Measurements from ENCODE around the gene MAGED2. TPM values are rescaled to one million over a fixed set of nuclear protein-coding genes. Genes with fewer than 3 reads are reported as not detected.

The MAGED2 gene
- total RNA-seq, 1 experiment from 2014 or later: 78.7 TPM

DNA sequence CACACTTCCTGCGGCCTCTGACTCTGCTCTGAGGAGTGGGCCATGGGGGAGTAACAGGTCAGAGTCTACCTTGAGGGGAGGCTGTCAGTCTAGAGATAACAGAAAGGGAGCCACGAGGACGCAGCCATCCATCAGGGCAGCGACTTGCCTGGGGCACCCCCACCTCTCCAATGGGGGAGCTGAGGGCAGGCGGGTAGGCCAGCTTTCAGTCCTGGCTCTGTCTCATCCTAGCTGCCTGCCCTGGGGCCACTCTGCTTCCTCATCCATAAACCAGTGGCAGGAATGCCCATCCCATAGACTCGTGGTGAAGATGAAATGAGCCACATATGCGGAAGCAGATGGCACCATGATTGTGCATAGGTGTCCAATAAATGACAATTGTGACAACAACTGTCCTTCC is 13.2 kb downstream of the MAGED2 start:
- no peak overlapping the region for H3K4me3 Mint-ChIP-seq (ENCODE audit: low read depth, unreplicated experiment)
- H3K9me3 Mint-ChIP-seq (ENCODE audit: low read depth, unreplicated experiment): peaks cover 2% of the 10 kb centered on the region
- intact Hi-C loops (cut with micrococcal nuclease; ENCODE audit: unreplicated experiment): no loop called here
- H3K4me1 Mint-ChIP-seq (ENCODE audit: low read depth, unreplicated experiment): no peaks in the 10 kb centered on the region
- no peak for DNase-seq
- CTCF ChIA-PET: no interaction called here
- peaks cover 6% of the 10 kb centered on the region for H3K36me3 Mint-ChIP-seq (ENCODE audit: insufficient read depth, unreplicated experiment)
- H3K27ac Mint-ChIP-seq (ENCODE audit: unreplicated experiment): no peak overlapping the region
- TF ChIP-seq, protein P1, sequence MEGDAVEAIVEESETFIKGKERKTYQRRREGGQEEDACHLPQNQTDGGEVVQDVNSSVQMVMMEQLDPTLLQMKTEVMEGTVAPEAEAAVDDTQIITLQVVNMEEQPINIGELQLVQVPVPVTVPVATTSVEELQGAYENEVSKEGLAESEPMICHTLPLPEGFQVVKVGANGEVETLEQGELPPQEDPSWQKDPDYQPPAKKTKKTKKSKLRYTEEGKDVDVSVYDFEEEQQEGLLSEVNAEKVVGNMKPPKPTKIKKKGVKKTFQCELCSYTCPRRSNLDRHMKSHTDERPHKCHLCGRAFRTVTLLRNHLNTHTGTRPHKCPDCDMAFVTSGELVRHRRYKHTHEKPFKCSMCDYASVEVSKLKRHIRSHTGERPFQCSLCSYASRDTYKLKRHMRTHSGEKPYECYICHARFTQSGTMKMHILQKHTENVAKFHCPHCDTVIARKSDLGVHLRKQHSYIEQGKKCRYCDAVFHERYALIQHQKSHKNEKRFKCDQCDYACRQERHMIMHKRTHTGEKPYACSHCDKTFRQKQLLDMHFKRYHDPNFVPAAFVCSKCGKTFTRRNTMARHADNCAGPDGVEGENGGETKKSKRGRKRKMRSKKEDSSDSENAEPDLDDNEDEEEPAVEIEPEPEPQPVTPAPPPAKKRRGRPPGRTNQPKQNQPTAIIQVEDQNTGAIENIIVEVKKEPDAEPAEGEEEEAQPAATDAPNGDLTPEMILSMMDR (IDR thresholded peaks at IDR 0.05; ENCODE audit: unreplicated experiment): no peak
- H3K27me3 Mint-ChIP-seq (ENCODE audit: unreplicated experiment): peaks cover 9% of the 10 kb centered on the region
- no TSS peak for BruUV-seq (replicated peaks)

DNA sequence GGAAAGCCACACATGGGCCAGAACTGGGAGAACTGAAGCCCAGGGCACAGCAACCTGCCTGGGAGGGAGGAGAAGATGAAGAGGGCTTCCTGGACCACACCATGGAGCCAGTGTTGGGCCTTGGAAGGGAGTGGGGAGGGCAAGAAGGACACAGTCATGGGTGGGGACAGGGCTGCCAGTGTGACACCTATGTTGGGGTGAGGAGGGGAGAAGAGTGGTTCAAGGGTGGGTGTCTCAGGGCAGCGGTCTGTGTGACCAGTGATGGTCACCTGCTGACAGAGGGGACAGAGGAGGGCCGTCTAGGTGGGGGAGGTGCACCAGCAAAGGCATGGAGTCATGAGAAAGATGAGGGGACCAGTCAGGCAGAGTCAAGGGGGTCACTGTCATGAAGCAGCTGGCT is 13.8 kb downstream of the MAGED2 start:
- Mint-ChIP-seq H3K27ac (ENCODE audit: unreplicated experiment) (no peak overlapping the region), H3K4me3 (ENCODE audit: low read depth, unreplicated experiment) (no peak overlapping the region), H3K4me1 (ENCODE audit: low read depth, unreplicated experiment) (no peaks in the 10 kb centered on the region), H3K27me3 (ENCODE audit: unreplicated experiment) (peaks cover 15% of the 10 kb centered on the region), H3K9me3 (ENCODE audit: low read depth, unreplicated experiment) (peaks cover 2% of the 10 kb centered on the region), H3K36me3 (ENCODE audit: insufficient read depth, unreplicated experiment) (peaks cover 2% of the 10 kb centered on the region)
- intact Hi-C loops (cut with micrococcal nuclease; ENCODE audit: unreplicated experiment): no loop called here
- no TSS peak for BruUV-seq (replicated peaks)
- CTCF ChIA-PET: no interaction called here
- no peak for DNase-seq
- TF ChIP-seq, protein P1 (IDR thresholded peaks at IDR 0.05; ENCODE audit: unreplicated experiment): no peak

DNA sequence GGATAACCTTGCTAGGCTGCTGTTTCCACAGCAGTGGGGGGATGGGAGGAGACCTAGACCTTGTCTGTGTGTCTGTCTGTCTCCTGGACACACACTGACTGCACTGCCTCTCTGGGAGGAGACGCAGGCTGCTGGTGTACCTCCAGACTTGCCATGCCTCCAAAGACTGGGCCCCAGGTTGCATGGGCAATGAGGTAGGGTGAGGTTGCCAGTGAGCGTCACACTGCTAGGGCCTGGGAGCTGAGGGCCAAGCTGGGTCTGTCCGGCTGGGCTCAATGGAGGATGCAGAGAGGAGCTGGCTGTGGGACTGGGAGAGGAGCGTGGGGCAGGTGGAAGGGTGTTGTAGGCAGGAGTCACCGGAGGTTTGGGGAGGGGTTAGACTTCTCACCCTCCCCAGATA is 16.6 kb downstream of the MAGED2 start:
- CTCF ChIA-PET: no interaction called here
- Mint-ChIP-seq H3K4me1 (ENCODE audit: low read depth, unreplicated experiment) (no peaks in the 10 kb centered on the region), H3K27ac (ENCODE audit: unreplicated experiment) (no peak overlapping the region), H3K27me3 (ENCODE audit: unreplicated experiment) (peaks cover 17% of the 10 kb centered on the region), H3K9me3 (ENCODE audit: low read depth, unreplicated experiment) (peaks cover 5% of the 10 kb centered on the region), H3K36me3 (ENCODE audit: insufficient read depth, unreplicated experiment) (no peaks in the 10 kb centered on the region), H3K4me3 (ENCODE audit: low read depth, unreplicated experiment) (no peak overlapping the region)
- intact Hi-C loops (cut with micrococcal nuclease; ENCODE audit: unreplicated experiment): no loop called here
- DNase-seq: no peak
- TF ChIP-seq, protein P1 (IDR thresholded peaks at IDR 0.05; ENCODE audit: unreplicated experiment): no peak
- no TSS peak for BruUV-seq (replicated peaks)

DNA sequence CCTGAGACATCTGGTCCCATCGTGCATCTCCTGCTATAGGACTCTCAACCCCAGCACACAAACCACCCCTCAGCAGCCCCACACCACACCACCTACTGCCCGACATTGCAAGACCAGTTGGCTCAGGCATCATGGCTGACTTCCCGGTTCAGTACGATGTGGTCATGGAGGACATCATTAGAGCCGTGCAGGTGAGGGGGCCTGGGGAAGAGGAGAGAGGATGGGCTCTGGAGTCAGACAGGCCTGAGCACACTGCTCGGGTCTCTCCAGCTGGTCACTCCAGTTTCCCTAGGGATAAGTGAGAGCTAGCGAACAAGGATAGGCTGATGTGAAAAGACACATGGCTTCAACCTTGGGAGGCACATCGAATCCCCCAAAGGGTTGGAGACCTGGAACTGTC is 17.2 kb downstream of the MAGED2 start:
- no peak for DNase-seq
- CTCF ChIA-PET: no interaction called here
- H3K36me3 Mint-ChIP-seq (ENCODE audit: insufficient read depth, unreplicated experiment): no peaks in the 10 kb centered on the region
- H3K9me3 Mint-ChIP-seq (ENCODE audit: low read depth, unreplicated experiment): peaks cover 5% of the 10 kb centered on the region
- no peak overlapping the region for H3K27ac Mint-ChIP-seq (ENCODE audit: unreplicated experiment)
- H3K4me3 Mint-ChIP-seq (ENCODE audit: low read depth, unreplicated experiment): no peak overlapping the region
- TF ChIP-seq, protein P1 (IDR thresholded peaks at IDR 0.05; ENCODE audit: unreplicated experiment): no peak
- H3K4me1 Mint-ChIP-seq (ENCODE audit: low read depth, unreplicated experiment): no peaks in the 10 kb centered on the region
- intact Hi-C loops (cut with micrococcal nuclease; ENCODE audit: unreplicated experiment): no loop called here
- H3K27me3 Mint-ChIP-seq (ENCODE audit: unreplicated experiment): peaks cover 17% of the 10 kb centered on the region
- no TSS peak for BruUV-seq (replicated peaks)
